ENCODE data around the gene ACTR1B. TPM values are rescaled to one million over a fixed set of nuclear protein-coding genes. Genes with fewer than 3 reads are reported as not detected.
"Not testable (repeated sequence)": the region's sequence is repeated elsewhere in the genome, so short reads cannot be mapped to it uniquely, and the experiment has no call there.

ACTR1B gene
- total and polyA plus RNA-seq, 5 experiments from 2014 or later: 11.7 to 97.8 (median 17.9) TPM

DNA sequence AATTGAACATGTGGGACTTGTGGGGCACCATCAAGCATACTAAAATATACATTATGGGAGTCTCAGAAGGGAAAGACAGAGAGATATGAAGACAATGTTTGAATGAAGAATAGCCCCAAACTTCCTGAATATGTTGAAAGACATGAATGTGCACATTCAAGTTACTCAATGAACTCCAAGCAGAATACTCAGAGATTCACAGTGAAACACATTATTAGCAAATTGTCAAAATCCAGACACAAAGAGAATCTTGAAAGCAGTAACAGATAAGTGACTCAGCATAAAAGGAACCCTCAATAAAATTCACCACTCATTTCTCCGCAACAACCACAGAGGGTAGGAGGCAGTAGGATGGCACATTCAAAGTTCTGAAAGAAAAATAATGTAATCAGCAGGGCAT lies 14.5 kb upstream of the ACTR1B start:
- Mint-ChIP-seq H3K9me3 (peaks cover 0 to 3% (median 0%) of the 10 kb centered on the region in 9 donors), H3K4me3 (no peak overlapping the region), H3K27ac (no peak overlapping the region), H3K27me3 (peaks cover 0 to 10% (median 0%) of the 10 kb centered on the region in 5 donors), H3K36me3 (peaks cover 0 to 5% (median 2%) of the 10 kb centered on the region in 3 donors), H3K4me1 (no peaks in the 10 kb centered on the region)
- DNase-seq (no peak), ATAC-seq (no peak)
- POLR2A ChIA-PET: no interaction called here

DNA sequence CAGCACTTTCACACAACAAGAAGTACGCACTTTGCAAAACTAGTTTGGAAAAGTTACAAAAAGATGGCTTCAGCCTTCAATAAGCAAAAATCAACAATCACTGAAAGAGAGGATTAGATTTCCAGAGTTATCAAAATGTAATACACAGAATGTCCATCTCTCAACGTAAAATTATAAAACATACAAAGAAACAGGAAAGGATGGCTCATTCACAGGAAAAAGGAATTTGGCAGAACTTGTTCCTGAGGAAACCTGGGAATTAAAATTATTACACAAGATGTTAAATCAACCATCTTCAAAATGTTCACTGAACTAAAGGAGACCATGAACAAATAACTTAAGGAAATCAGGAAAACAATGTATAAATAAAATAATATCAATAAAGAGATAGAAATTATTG lies 13.6 kb upstream of the ACTR1B start:
- peaks cover 0 to 10% (median 0%) of the 10 kb centered on the region in 5 donors for H3K27me3 Mint-ChIP-seq
- ATAC-seq (no peak), DNase-seq (no peak)
- H3K4me1 Mint-ChIP-seq: no peaks in the 10 kb centered on the region
- no peak overlapping the region for H3K27ac Mint-ChIP-seq
- peaks cover 0 to 3% (median 0%) of the 10 kb centered on the region in 9 donors for H3K9me3 Mint-ChIP-seq
- H3K36me3 Mint-ChIP-seq: peaks cover 0 to 5% (median 2%) of the 10 kb centered on the region in 3 donors
- no peak overlapping the region for H3K4me3 Mint-ChIP-seq
- POLR2A ChIA-PET: no interaction called here

DNA sequence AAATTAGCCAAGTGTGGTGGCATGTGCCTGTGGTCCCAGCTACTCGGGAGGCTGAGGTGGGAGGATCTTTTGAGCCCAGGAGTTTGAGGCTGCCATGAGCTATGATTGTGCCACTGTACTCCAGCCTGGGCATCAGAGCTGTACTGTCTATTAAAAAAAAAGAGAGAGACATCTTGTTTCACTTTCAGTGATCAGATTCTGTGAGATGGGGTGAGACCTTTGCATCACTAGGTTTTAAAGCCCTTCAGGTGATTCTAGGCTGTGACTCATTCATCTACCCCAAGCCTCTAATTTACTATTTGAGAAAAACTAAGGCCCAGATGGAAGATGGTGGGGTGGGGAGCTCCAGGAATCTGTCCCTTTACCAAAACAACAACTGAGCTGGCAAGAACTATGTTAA lies 12.8 kb upstream of the ACTR1B start:
- Mint-ChIP-seq H3K9me3 (peaks cover 0 to 3% (median 0%) of the 10 kb centered on the region in 9 donors), H3K27me3 (peaks cover 0 to 10% (median 0%) of the 10 kb centered on the region in 5 donors), H3K4me1 (no peaks in the 10 kb centered on the region), H3K27ac (no peak overlapping the region), H3K36me3 (peaks cover 0 to 5% (median 2%) of the 10 kb centered on the region in 3 donors), H3K4me3 (no peak overlapping the region)
- no peak for ATAC-seq
- DNase-seq: no peak
- POLR2A ChIA-PET: interaction anchor here (1.1 kb wide), 1 partner anchor 10 kb away, joined by 4 read pairs; no protein-coding TSS in a partner anchor

DNA sequence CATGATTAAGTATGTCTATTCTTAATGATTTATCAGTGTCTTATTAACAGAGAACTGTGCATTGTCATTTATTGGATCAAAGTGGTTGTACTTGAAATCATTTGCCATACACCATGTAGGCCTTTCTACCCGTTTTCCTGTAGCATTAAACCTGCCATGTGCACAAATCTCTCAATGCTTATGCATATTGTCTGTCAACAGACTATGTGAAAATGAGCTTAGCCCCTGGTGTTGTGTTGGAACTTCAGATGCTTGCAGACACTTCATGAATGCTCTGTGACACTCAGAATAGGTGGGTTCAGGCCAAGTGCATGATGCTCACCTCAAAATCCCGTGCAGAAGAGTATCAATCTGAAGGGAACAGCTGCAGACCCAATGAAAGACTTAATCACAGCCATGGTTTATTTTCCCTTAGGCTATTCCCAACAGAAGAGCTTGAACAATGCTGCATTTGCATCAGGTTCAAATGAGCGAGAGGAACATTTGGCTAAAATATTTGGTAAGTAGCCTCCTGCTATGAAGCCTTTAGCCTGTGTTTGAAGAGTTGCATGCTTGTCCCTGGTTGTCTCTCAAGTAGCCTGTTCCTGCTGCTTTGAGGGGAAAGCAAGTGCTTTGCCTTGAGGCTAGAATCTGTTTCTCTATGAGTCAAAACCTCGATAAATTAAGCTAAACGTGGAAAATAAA lies 11.7 kb upstream of the ACTR1B start:
- peaks cover 0 to 5% (median 2%) of the 10 kb centered on the region in 3 donors for H3K36me3 Mint-ChIP-seq
- H3K9me3 Mint-ChIP-seq: peaks cover 0 to 3% (median 0%) of the 10 kb centered on the region in 9 donors
- no peak overlapping the region for H3K27ac Mint-ChIP-seq
- ATAC-seq (no peak), DNase-seq (no peak)
- peaks cover 0 to 10% (median 0%) of the 10 kb centered on the region in 5 donors for H3K27me3 Mint-ChIP-seq
- POLR2A ChIA-PET: interaction anchor here (1.1 kb wide), 1 partner anchor 9 kb away, joined by 4 read pairs; no protein-coding TSS in a partner anchor
- no peak overlapping the region for H3K4me3 Mint-ChIP-seq
- no peaks in the 10 kb centered on the region for H3K4me1 Mint-ChIP-seq

DNA sequence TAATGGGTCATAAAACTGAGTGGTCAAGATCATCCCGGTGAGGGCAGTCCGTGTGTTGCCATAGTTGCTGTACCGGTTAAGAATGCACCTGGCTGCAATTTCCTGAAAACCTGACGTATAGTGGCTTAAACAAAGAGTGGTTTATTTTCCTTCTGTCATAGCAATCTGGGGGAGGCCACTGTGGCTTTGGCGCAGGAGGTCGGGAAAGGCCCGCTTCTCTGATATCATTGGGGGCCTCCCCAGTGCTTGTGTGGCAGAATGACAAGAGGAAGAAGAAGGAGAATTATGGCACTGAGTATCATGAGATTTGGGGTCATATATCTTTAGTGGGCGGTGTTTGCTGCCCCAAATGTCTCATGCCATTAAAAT lies 10.1 kb upstream of the ACTR1B start:
- no peak overlapping the region for H3K4me3 Mint-ChIP-seq
- no peak overlapping the region for H3K27ac Mint-ChIP-seq
- peaks cover 0 to 5% (median 2%) of the 10 kb centered on the region in 3 donors for H3K36me3 Mint-ChIP-seq
- H3K4me1 Mint-ChIP-seq: no peaks in the 10 kb centered on the region
- H3K9me3 Mint-ChIP-seq: no peaks in the 10 kb centered on the region
- ATAC-seq (no peak), DNase-seq (no peak)
- POLR2A ChIA-PET: no interaction called here
- H3K27me3 Mint-ChIP-seq: peaks cover 0 to 10% (median 0%) of the 10 kb centered on the region in 5 donors

DNA sequence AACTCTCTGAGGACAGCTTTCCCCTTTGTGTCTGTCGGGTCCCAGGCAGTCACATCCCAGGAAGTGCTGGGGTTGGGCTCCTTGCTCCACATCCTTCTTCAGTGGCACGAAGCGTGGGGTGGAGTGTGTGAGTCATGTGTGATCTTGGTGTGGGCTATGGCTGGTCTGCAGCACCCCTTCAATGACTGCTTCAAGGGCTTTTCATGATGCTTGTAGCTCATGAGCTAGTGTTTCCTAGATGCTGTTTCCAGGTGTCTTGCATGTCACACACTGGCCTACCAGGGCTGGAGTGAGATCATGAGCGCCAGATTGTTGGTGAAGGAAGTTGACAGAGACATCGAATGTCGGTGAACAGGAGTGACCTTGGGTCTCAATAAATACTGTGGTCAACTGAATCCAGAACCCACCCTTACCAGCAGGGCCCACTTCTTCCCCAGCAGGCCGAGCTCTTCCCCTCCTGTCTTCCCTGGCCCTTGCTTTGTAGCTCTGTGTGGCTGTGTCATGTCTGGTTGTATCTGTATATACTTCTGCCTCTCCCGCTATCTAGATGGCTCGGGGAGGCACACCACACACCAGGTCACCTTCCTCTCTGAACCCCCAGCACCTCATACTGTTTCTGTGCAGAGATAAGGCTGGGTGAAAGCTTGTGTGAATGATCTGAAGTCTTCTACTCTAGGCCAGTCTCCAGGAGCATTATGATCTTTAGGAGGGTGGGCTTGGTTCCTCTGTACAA lies 9.5 kb upstream of the ACTR1B start:
- H3K36me3 Mint-ChIP-seq: peaks cover 0 to 5% (median 2%) of the 10 kb centered on the region in 3 donors
- no peaks in the 10 kb centered on the region for H3K4me1 Mint-ChIP-seq
- H3K27me3 Mint-ChIP-seq: peaks cover 0 to 10% (median 0%) of the 10 kb centered on the region in 5 donors
- POLR2A ChIA-PET: interaction anchor here (0.7 to 1.2 kb wide), 2 partner anchors 27 to 1360 kb away, joined by 3 to 5 read pairs; partner anchors contain the start of gene COX5B
- H3K4me3 Mint-ChIP-seq: no peak overlapping the region
- ATAC-seq (no peak), DNase-seq (no peak)
- H3K9me3 Mint-ChIP-seq: no peaks in the 10 kb centered on the region
- H3K27ac Mint-ChIP-seq: peak overlapping the region in 1 of 10 donors; percentile 17

DNA sequence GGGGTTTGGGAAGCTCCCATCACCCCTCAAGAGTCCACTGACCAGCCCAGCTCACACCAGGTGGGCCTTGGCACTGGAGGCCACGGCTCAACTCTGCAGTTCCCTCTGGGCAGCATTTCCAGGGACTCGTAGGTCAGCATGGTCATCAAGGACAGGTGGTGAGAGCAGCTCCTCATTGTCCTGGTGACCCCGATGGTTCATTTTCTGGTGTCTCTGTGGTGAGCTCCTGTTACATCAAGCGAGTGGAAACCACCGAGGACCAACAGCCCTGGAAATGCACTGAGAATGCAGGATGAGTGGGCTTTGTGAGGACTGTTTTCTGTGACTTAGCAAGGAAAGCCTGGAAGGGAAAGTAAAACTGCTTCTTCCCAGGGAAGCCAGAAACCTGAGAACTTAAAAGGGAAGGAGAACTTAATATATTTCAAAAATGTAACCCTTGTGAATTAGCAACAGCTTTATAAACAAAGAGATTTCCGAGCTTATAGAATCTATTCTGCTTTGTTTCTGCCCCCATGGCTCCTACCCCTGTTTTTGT lies 8.8 kb upstream of the ACTR1B start:
- not testable (repeated sequence) for DNase-seq, H3K4me1 Mint-ChIP-seq, H3K27ac Mint-ChIP-seq, H3K9me3 Mint-ChIP-seq, H3K36me3 Mint-ChIP-seq, ATAC-seq, H3K4me3 Mint-ChIP-seq
- peaks cover 0 to 10% (median 0%) of the 10 kb centered on the region in 5 donors for H3K27me3 Mint-ChIP-seq
- POLR2A ChIA-PET: interaction anchor here (1.2 kb wide), 1 partner anchor 26 kb away, joined by 5 read pairs; the partner anchor contains the start of gene COX5B

DNA sequence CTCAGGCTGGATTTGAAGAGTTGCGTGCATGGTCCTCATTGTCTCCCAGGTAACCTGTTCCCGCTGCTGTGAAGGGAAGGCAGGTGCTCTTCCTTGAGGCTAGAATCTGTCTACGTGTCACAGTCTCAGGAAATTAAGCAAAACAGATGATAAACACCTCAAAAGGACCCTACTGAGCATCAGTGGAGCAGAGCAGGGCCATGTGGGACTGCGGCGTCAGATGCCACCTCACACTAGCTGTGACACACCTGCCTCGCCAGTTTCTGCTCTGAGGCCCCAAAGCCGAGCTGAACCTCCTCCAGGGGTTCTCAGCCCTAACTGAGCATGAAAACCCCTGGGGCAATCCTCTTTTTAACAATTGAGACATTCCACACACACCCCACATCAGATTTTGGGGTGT lies 7.7 kb upstream of the ACTR1B start:
- no peak overlapping the region for H3K4me3 Mint-ChIP-seq
- H3K27ac Mint-ChIP-seq: no peak overlapping the region
- DNase-seq (no peak), ATAC-seq (no peak)
- peaks cover 0 to 5% (median 2%) of the 10 kb centered on the region in 3 donors for H3K36me3 Mint-ChIP-seq
- H3K9me3 Mint-ChIP-seq: no peaks in the 10 kb centered on the region
- H3K27me3 Mint-ChIP-seq: peaks cover 0 to 10% (median 0%) of the 10 kb centered on the region in 5 donors
- POLR2A ChIA-PET: no interaction called here
- H3K4me1 Mint-ChIP-seq: peaks cover 0 to 2% (median 1%) of the 10 kb centered on the region in 4 donors

DNA sequence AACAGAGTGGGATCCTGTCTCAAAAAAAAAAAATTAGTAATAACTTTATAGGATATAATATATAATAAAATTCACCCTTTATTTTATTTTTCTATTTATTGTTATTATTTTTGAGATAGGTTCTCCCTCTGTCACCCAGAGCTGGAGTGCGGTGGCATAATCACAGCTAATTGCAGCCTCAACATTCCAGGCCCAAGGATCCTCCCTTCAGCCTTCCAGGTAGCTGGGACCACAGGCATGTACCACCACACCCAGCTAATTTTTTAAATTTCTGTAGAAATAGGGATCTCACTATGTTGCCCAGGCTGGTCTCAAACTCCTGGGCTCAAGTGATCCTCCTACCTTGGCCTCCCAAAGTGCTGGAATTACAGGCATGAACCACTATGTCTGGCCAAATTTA lies 6.6 kb upstream of the ACTR1B start:
- DNase-seq: no peak
- H3K4me3 Mint-ChIP-seq: no peak overlapping the region
- H3K4me1 Mint-ChIP-seq: peaks cover 0 to 3% (median 1%) of the 10 kb centered on the region in 4 donors
- no peak for ATAC-seq
- POLR2A ChIA-PET: no interaction called here
- peaks cover 0 to 10% (median 0%) of the 10 kb centered on the region in 5 donors for H3K27me3 Mint-ChIP-seq
- H3K27ac Mint-ChIP-seq: no peak overlapping the region
- peaks cover 0 to 5% (median 2%) of the 10 kb centered on the region in 3 donors for H3K36me3 Mint-ChIP-seq
- no peaks in the 10 kb centered on the region for H3K9me3 Mint-ChIP-seq

DNA sequence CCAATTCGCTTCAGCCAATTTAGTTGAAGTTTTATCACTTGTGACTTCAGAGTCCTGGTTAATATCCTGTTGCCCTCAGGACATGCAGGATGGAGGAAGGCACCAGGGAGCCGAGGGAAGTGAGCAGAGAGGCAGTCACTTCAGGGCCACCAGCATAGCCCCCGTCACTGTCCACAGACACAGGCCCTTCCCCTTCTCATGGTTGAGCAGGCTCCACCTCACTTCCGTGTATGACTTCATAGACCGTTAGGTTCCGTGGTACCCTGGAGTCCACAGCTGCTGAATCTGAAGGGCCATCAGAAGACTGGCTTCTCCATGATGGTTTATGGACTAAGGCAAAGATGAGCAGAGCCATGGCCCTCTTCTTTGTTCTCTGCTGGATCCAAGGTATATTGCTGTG lies 5.6 kb upstream of the ACTR1B start, which contains the start of gene C2orf92:
Gene C2orf92 (plus strand): TSS at position 266 of the 400 bp plus-strand sequence. CDS start 76 bp downstream, at position 342.
- H3K4me1 Mint-ChIP-seq: peaks cover 0 to 11% (median 5%) of the 10 kb centered on the region in 4 donors
- no peaks in the 10 kb centered on the region for H3K9me3 Mint-ChIP-seq
- H3K27me3 Mint-ChIP-seq: peaks cover 0 to 10% (median 0%) of the 10 kb centered on the region in 5 donors
- DNase-seq: no peak
- POLR2A ChIA-PET: no interaction called here
- peaks cover 0 to 5% (median 2%) of the 10 kb centered on the region in 3 donors for H3K36me3 Mint-ChIP-seq
- H3K4me3 Mint-ChIP-seq: no peak within 1 kb of the TSS
- no peak for ATAC-seq
- peak within 1 kb of the TSS in 1 of 10 donors; percentile 58 for H3K27ac Mint-ChIP-seq

DNA sequence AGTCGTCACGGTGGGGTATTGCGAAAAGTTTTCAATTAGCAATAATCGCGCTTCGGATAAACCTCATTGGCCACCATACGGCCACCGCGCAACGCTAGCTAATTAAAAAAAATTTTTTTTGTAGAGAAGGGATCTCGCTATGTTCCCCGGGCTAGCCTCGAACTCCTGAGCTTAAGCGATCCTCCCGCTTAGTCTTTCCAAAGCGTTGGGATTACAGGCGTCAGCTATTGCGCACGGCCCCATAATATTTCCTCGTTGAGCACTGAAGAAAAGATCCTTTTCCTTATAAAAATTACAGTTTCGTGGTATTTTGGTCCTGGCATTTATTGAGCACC lies 759 bp upstream of the ACTR1B start:
- Mint-ChIP-seq H3K36me3 (peaks cover 0 to 12% (median 0%) of the 10 kb centered on the region in 3 donors), H3K27me3 (no peaks in the 10 kb centered on the region), H3K4me1 (peaks cover 22 to 42% (median 31%) of the 10 kb centered on the region in 4 donors), H3K9me3 (no peaks in the 10 kb centered on the region), H3K4me3 (peak overlapping the region; percentile 89 to 98 (median 94)), H3K27ac (peak overlapping the region; percentile 93 to 100 (median 98))
- DNase-seq (no peak), ATAC-seq (no peak)
- POLR2A ChIA-PET: interaction anchor here (0.7 to 8.6 kb wide), 9 partner anchors 11 to 74 kb away, joined by 3 to 170 read pairs (median 3); partner anchors contain the start of gene COX5B

DNA sequence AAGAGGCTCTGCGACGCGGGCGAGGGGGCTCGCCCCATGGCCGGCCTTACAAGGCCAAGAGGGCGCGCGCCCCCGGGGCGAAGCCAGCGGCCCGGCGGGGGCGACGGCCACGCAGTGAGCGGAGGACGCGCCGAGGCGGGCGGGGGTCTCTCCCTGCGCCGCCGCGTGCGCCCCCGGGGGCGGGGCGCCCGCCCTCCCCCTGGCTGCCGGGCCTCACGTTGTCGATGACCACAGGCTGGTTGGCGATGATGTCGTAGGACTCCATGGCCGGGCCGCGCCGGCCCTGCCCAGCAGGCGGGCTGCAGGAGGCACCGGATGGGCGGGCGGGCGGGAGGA lies 250 bp downstream of the ACTR1B start:
- Mint-ChIP-seq H3K4me1 (peaks cover 22 to 42% (median 32%) of the 10 kb centered on the region in 4 donors), H3K4me3 (peak overlapping the region; percentile 90 to 98 (median 96)), H3K9me3 (no peaks in the 10 kb centered on the region), H3K36me3 (peaks cover 0 to 16% (median 0%) of the 10 kb centered on the region in 3 donors), H3K27me3 (no peaks in the 10 kb centered on the region), H3K27ac (peak overlapping the region in 6 of 10 donors; percentile 95 to 98 (median 98))
- POLR2A ChIA-PET: interaction anchor here (0.8 to 8.6 kb wide), 6 partner anchors 10 to 73 kb away, joined by 3 to 170 read pairs (median 6); partner anchors contain the start of gene COX5B
- DNase-seq (no peak), ATAC-seq (no peak)

Measured in naive thymus-derived CD8-positive, alpha-beta T cell (primary cell).